ENCODE results near the gene DAZAP2. TPM values are rescaled to one million over a fixed set of nuclear protein-coding genes. Genes with fewer than 3 reads are reported as not detected.

The DAZAP2 gene
- total and polyA plus RNA-seq, 2 of the 13 experiments (the other 11 are each of a cell fraction or from before 2014, with no cell fraction given) = 64.5 to 222 TPM

DNA sequence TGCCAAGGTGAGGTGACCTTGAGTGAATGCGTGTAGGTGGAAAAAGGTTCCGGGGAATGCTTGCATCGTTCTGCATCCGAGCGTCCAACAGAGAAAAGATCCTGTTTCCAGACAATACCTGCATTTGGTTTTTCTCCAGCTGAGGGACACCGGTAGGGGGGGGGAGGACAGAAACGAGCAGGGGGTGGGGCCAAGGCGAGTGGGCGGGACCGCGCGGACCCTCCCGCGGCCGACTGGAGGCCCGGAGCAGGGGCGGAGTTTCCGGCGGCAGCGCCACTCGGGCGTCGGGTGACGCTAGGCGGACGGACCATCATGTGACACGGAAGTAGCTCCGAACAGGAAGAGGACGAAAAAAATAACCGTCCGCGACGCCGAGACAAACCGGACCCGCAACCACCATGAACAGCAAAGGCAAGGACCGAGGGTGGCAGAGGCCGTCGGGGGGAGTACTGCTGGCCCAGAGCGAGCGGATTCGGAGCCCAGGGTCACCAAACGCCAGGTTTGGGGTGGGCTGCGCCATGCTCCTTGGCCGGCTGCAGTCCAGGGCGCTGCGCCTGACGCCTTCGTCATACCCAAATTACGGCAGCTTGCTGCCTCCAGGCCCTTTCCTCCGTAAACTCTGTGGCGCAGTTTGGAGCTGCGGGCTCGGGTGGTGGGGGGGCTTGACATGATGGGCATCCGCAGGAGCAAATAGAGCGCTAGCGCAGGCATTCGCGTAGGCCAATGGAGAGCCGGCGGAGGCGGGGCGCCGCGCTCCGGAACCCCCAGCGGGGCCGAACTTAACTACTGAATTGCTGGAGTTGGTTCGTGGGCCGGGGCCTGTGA lies at the start of gene DAZAP2 (continued):
- TF ChIP-seq, protein P1, sequence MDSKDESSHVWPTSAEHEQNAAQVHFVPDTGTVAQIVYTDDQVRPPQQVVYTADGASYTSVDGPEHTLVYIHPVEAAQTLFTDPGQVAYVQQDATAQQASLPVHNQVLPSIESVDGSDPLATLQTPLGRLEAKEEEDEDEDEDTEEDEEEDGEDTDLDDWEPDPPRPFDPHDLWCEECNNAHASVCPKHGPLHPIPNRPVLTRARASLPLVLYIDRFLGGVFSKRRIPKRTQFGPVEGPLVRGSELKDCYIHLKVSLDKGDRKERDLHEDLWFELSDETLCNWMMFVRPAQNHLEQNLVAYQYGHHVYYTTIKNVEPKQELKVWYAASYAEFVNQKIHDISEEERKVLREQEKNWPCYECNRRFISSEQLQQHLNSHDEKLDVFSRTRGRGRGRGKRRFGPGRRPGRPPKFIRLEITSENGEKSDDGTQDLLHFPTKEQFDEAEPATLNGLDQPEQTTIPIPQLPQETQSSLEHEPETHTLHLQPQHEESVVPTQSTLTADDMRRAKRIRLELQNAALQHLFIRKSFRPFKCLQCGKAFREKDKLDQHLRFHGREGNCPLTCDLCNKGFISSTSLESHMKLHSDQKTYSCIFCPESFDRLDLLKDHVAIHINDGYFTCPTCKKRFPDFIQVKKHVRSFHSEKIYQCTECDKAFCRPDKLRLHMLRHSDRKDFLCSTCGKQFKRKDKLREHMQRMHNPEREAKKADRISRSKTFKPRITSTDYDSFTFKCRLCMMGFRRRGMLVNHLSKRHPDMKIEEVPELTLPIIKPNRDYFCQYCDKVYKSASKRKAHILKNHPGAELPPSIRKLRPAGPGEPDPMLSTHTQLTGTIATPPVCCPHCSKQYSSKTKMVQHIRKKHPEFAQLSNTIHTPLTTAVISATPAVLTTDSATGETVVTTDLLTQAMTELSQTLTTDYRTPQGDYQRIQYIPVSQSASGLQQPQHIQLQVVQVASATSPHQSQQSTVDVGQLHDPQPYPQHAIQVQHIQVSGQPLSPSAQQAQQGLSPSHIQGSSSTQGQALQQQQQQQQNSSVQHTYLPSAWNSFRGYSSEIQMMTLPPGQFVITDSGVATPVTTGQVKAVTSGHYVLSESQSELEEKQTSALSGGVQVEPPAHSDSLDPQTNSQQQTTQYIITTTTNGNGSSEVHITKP (CRISPR knock-in tag; IDR thresholded peaks at IDR 0.05; ENCODE audit: low read depth) = no peak
- TF ChIP-seq ZNF101 (CRISPR knock-in tag; IDR thresholded peaks at IDR 0.05; ENCODE audit: borderline replicate concordance, low read depth) (no peak), ARID2 (CRISPR knock-in tag; IDR thresholded peaks at IDR 0.05; ENCODE audit: borderline replicate concordance) (no peak), MYNN (CRISPR knock-in tag; IDR thresholded peaks at IDR 0.05; ENCODE audit: low read depth) (no peak), ZNF251 (CRISPR knock-in tag; IDR thresholded peaks at IDR 0.05) (no peak), GABPA (IDR thresholded peaks at IDR 0.05; ENCODE audit: low read depth, low read length) (peak; percentile 66), GABPA (CRISPR knock-in tag; IDR thresholded peaks at IDR 0.05; ENCODE audit: low read depth) (peak; percentile 75; the same call in 1 of the 2 replicates), SSRP1 (CRISPR knock-in tag; IDR thresholded peaks at IDR 0.05) (no peak), ZNF205 (CRISPR knock-in tag; IDR thresholded peaks at IDR 0.05) (0 out of 2 replicates have a peak, but pooled peaks have one; percentile 25), ZNF652 (CRISPR knock-in tag; IDR thresholded peaks at IDR 0.05; ENCODE audit: borderline replicate concordance, low read depth) (peak; percentile 98), ZC3H4 (CRISPR knock-in tag; IDR thresholded peaks at IDR 0.05; ENCODE audit: borderline replicate concordance) (no peak), ZNF143 (CRISPR knock-in tag; IDR thresholded peaks at IDR 0.05) (0 out of 2 replicates have a peak, but pooled peaks have one; percentile 57), CEBPG (CRISPR knock-in tag; IDR thresholded peaks at IDR 0.05) (peak; percentile 7; the same call in 1 of the 2 replicates)
- TF ChIP-seq, protein P2, sequence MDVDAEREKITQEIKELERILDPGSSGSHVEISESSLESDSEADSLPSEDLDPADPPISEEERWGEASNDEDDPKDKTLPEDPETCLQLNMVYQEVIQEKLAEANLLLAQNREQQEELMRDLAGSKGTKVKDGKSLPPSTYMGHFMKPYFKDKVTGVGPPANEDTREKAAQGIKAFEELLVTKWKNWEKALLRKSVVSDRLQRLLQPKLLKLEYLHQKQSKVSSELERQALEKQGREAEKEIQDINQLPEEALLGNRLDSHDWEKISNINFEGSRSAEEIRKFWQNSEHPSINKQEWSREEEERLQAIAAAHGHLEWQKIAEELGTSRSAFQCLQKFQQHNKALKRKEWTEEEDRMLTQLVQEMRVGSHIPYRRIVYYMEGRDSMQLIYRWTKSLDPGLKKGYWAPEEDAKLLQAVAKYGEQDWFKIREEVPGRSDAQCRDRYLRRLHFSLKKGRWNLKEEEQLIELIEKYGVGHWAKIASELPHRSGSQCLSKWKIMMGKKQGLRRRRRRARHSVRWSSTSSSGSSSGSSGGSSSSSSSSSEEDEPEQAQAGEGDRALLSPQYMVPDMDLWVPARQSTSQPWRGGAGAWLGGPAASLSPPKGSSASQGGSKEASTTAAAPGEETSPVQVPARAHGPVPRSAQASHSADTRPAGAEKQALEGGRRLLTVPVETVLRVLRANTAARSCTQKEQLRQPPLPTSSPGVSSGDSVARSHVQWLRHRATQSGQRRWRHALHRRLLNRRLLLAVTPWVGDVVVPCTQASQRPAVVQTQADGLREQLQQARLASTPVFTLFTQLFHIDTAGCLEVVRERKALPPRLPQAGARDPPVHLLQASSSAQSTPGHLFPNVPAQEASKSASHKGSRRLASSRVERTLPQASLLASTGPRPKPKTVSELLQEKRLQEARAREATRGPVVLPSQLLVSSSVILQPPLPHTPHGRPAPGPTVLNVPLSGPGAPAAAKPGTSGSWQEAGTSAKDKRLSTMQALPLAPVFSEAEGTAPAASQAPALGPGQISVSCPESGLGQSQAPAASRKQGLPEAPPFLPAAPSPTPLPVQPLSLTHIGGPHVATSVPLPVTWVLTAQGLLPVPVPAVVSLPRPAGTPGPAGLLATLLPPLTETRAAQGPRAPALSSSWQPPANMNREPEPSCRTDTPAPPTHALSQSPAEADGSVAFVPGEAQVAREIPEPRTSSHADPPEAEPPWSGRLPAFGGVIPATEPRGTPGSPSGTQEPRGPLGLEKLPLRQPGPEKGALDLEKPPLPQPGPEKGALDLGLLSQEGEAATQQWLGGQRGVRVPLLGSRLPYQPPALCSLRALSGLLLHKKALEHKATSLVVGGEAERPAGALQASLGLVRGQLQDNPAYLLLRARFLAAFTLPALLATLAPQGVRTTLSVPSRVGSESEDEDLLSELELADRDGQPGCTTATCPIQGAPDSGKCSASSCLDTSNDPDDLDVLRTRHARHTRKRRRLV (CRISPR knock-in tag; IDR thresholded peaks at IDR 0.05) = no peak
- TF ChIP-seq, protein P3, sequence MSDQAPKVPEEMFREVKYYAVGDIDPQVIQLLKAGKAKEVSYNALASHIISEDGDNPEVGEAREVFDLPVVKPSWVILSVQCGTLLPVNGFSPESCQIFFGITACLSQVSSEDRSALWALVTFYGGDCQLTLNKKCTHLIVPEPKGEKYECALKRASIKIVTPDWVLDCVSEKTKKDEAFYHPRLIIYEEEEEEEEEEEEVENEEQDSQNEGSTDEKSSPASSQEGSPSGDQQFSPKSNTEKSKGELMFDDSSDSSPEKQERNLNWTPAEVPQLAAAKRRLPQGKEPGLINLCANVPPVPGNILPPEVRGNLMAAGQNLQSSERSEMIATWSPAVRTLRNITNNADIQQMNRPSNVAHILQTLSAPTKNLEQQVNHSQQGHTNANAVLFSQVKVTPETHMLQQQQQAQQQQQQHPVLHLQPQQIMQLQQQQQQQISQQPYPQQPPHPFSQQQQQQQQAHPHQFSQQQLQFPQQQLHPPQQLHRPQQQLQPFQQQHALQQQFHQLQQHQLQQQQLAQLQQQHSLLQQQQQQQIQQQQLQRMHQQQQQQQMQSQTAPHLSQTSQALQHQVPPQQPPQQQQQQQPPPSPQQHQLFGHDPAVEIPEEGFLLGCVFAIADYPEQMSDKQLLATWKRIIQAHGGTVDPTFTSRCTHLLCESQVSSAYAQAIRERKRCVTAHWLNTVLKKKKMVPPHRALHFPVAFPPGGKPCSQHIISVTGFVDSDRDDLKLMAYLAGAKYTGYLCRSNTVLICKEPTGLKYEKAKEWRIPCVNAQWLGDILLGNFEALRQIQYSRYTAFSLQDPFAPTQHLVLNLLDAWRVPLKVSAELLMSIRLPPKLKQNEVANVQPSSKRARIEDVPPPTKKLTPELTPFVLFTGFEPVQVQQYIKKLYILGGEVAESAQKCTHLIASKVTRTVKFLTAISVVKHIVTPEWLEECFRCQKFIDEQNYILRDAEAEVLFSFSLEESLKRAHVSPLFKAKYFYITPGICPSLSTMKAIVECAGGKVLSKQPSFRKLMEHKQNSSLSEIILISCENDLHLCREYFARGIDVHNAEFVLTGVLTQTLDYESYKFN (CRISPR knock-in tag; conservative IDR thresholded peaks at IDR 0.05) = peak; percentile 40
- TF ChIP-seq, protein P4, sequence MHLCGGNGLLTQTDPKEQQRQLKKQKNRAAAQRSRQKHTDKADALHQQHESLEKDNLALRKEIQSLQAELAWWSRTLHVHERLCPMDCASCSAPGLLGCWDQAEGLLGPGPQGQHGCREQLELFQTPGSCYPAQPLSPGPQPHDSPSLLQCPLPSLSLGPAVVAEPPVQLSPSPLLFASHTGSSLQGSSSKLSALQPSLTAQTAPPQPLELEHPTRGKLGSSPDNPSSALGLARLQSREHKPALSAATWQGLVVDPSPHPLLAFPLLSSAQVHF (CRISPR knock-in tag; IDR thresholded peaks at IDR 0.05) = no peak

Data from HepG2 (cell line).